Pancreas (tissue), 10 donors: Measurements from ENCODE around the gene AURKAIP1. TPM values are rescaled to one million over a fixed set of nuclear protein-coding genes. Genes with fewer than 3 reads are reported as not detected.

Experiments
- ATAC-seq, 4 donors: fragments of 200-7000 bp; cut with Tn5 transposase; one replicate each; pipeline versions ENCODE4 v1.8.0 to v1.9.1; 2020; ENCODE audit warnings: mild to moderate bottlenecking in 4 of 4, moderate library complexity in 4 of 4
- DNase-seq, 6 donors: peaks; one replicate each; pipeline ENCODE4 v3.0.0-alpha.2; 2020
- FAIRE-seq: peaks from 2 replicates; lab custom pipeline; 2012; peaks lifted over from hg19 to GRCh38; lab: Jason Lieb, UNC
- H3K27ac ChIP-seq, 4 donors: fragments of 200-600 bp; sonication (generic); 1 replicate in 3 of 4; 2 replicates in 1 of 4; pipeline versions ENCODE4 v1.5.0 to v1.8.0; 2020
- H3K27me3 ChIP-seq, 4 donors: fragments of 200-600 bp; one replicate each; pipeline ENCODE4 v1.8.0; 2021
- H3K36me3 ChIP-seq, 3 donors: fragments of 200-600 bp; sonication (generic) in 1 of 3; one replicate each; pipeline versions ENCODE4 v1.5.0 to v1.8.0; 2020 to 2021
- H3K4me1 ChIP-seq, 3 donors: fragments of 200-600 bp; one replicate each; pipeline ENCODE4 v1.8.0; 2021
- H3K4me3 ChIP-seq, 4 donors: fragments of 200-600 bp; sonication (generic) in 2 of 4; one replicate each; pipeline versions ENCODE4 v1.5.0 to v1.8.0; 2020 to 2021
- H3K9me3 ChIP-seq, 4 donors: fragments of 200-600 bp; one replicate each; pipeline ENCODE4 v1.8.0; 2021
- CTCF ChIP-seq, 4 donors: fragments of 200-600 bp; sonication (generic) in 3 of 4; IDR thresholded peaks; one replicate each; pipeline versions ENCODE4 v1.5.0 to v1.8.0; 2021; ENCODE audit warnings: antibody characterized with exemption in 4 of 4
- WGBS, 2 donors: extraction: QIAGEN DNeasy Blood & Tissue Kit; methylation state at CpG; one replicate each; pipeline ENCODE4 v1.1.7; 2013; 5-methylcytosine and 5-hydroxymethylcytosine counted together
- intact Hi-C, 3 donors: fragments of 100-400 bp; cut with DNase I; formaldehyde crosslinking; loops; one replicate each; pipeline versions ENCODE4 v1.11.1 to v1.14.2; 2022
- polyA plus RNA-seq, 2 donors: library from polyadenylated mRNA; stranded (reverse); fragments of 200-250 nt; gene quantifications; one replicate each; pipeline ENCODE4 v1.2.3, GENCODE V29; 2013
- total RNA-seq, 6 donors: library from RNA; stranded (reverse); fragmentation: NEBNext Ultra II Directional in 4 of 6; extraction: Animal tissue kit (Norgen Biotek cat#: 25700) in 4 of 6; gene quantifications; one replicate each; pipeline versions ENCODE4 v1.2.1 to v1.2.4, GENCODE V29; 2021 to 2023
- donor health status: healthy with polysubstance abuse.
- donor health status: DM: no; HTN: no; CAD: no; lungs with moderate emphysema.
- donor health status: DM: no; HTN: no; CAD: no.
- donor health status: control.
- donor health status: control.
- donor health status: Bipolar disorder and iron deficiency.
- donor health status: DM: yes; HTN: yes; CAD: no.
- donor health status: DM: no; HTN: no; CAD: no.
- donor health status: DM: no; HTN: no; CAD: no.
- donor health status: DM: yes; HTN: yes; CAD: no.

Gene AURKAIP1
- total and polyA plus RNA-seq, 8 donors: 52.8 to 161 (median 64.9) TPM

GRCh38 chr1:1401457-1402010 lies 26.5 kb upstream of the AURKAIP1 start:
- WGBS, 2 donors: 84 to 87% methylated on average over 7 of the region's 7 CpGs
- no peak for FAIRE-seq
- peaks cover 12 to 30% (median 23%) of the 10 kb centered on the region in 3 donors for H3K4me1 ChIP-seq

GRCh38 chr1:1400576-1401456 lies 25.8 kb upstream of the AURKAIP1 start:
- Histone ChIP-seq H3K27me3 (no peaks in the 10 kb centered on the region), H3K27ac (no peak overlapping the region), H3K36me3 (peaks cover 0 to 22% (median 21%) of the 10 kb centered on the region in 3 donors), H3K4me3 (peak overlapping the region in 3 of 4 donors; percentile 83 to 100 (median 98)), H3K4me1 (peaks cover 7 to 25% (median 17%) of the 10 kb centered on the region in 3 donors), H3K9me3 (no peaks in the 10 kb centered on the region)
- WGBS, 2 donors: 62% methylated on average over 22 of the region's 22 CpGs
- intact Hi-C loops: loop anchor here in 2 of 3 donors (5.0 kb wide), 2 partner anchors 36 to 41 kb away; partner anchors contain the start of gene VWA1 (in 1 of the 2)
- ATAC-seq (no peak), DNase-seq (peak in 1 of 6 donors; percentile 74), FAIRE-seq (no peak)
- TF ChIP-seq CTCF (IDR thresholded peaks at IDR 0.05): no peak

More at GRCh38 chr1:1401457-1402010, 26.5 kb upstream of the AURKAIP1 start:
- Histone ChIP-seq H3K36me3 (peaks cover 0 to 22% (median 21%) of the 10 kb centered on the region in 3 donors), H3K4me3 (no peak overlapping the region), H3K27ac (no peak overlapping the region), H3K27me3 (no peaks in the 10 kb centered on the region), H3K9me3 (no peaks in the 10 kb centered on the region)
- ATAC-seq (no peak), DNase-seq (peak in 1 of 6 donors; percentile 47)
- TF ChIP-seq CTCF (IDR thresholded peaks at IDR 0.05): no peak
- intact Hi-C loops: loop anchor here in 2 of 3 donors (5.0 kb wide), 2 partner anchors 36 to 41 kb away; partner anchors contain the start of gene VWA1 (in 1 of the 2)

GRCh38 chr1:1399872-1400575 lies 25.0 kb upstream of the AURKAIP1 start:
- Histone ChIP-seq H3K27ac (peak overlapping the region; percentile 50 to 73 (median 70)), H3K4me1 (peaks cover 4 to 19% (median 17%) of the 10 kb centered on the region in 3 donors), H3K27me3 (no peaks in the 10 kb centered on the region), H3K36me3 (peaks cover 0 to 24% (median 16%) of the 10 kb centered on the region in 3 donors), H3K9me3 (no peaks in the 10 kb centered on the region), H3K4me3 (peak overlapping the region; percentile 83 to 100 (median 95))
- DNase-seq: peak in 2 of 6 donors; percentile 29 to 79
- FAIRE-seq: no peak
- WGBS, 2 donors: 2 to 3% methylated on average over 34 of the region's 34 CpGs
- ATAC-seq: peak in 3 of 4 donors; percentile 2 to 6 (median 3)
- intact Hi-C loops: loop anchor here in 2 of 3 donors (5.0 kb wide), 2 partner anchors 37 to 42 kb away; partner anchors contain the start of gene VWA1 (in 1 of the 2)
- TF ChIP-seq CTCF (IDR thresholded peaks at IDR 0.05): no peak

- Histone ChIP-seq H3K4me1 (peaks cover 4 to 19% (median 17%) of the 10 kb centered on the region in 3 donors), H3K9me3 (no peaks in the 10 kb centered on the region), H3K4me3 (peak within 1 kb of the TSS; percentile 83 to 100 (median 95)), H3K27me3 (no peaks in the 10 kb centered on the region), H3K27ac (peak within 1 kb of the TSS; percentile 57 to 73 (median 72)), H3K36me3 (peaks cover 0 to 29% (median 13%) of the 10 kb centered on the region in 3 donors)
- DNase-seq: peak; percentile 98 to 100 (median 99)
- no peak for FAIRE-seq
- peak; percentile 95 to 99 (median 96) for ATAC-seq
- 0 to 1% methylated on average over 78 to 86 of the region's 86 CpGs for WGBS, 2 donors
- intact Hi-C loops: no loop called here
- peak; percentile 30 to 67 (median 56) for TF ChIP-seq CTCF (IDR thresholded peaks at IDR 0.05)
Observed at GRCh38 chr1:1399187-1399871, 24.3 kb upstream of the AURKAIP1 start, which contains the start of gene CCNL2. TSS of gene CCNL2 (minus strand) at chr1:1399335. CDS start at chr1:1399306, 29 bp downstream.
